HepG2 (cell line): ENCODE measurements around the gene VPS11. TPM values are rescaled to one million over a fixed set of nuclear protein-coding genes. Genes with fewer than 3 reads are reported as not detected.

Experiments used
- ADNP ChIP-seq: sonication (generic); formaldehyde crosslinking; IDR thresholded peaks from 2 replicates; pipeline ENCODE4 v1.4.0; 2020; ENCODE audit warnings: missing genetic modification reagents
- CAMTA2 ChIP-seq: sonication (generic); formaldehyde crosslinking; IDR thresholded peaks from 2 replicates; pipeline ENCODE4 v1.4.0; 2020; ENCODE audit warnings: mild to moderate bottlenecking, missing genetic modification reagents, borderline replicate concordance
- ELK4 ChIP-seq: sonication (generic); formaldehyde crosslinking; IDR thresholded peaks from 2 replicates; pipeline ENCODE4 v1.9.0; 2021; ENCODE audit warnings: missing genetic modification reagents, borderline replicate concordance
- FOXP4 ChIP-seq: sonication (generic); formaldehyde crosslinking; IDR thresholded peaks from 2 replicates; pipeline ENCODE4 v1.4.0; 2020; ENCODE audit warnings: missing genetic modification reagents
- GATAD1 ChIP-seq: IDR thresholded peaks from 2 replicates; pipeline ENCODE4 v1.6.1; 2016; ENCODE audit warnings: missing genetic modification reagents, missing compliant biosample characterization
- GMEB2 ChIP-seq: IDR thresholded peaks from 2 replicates; pipeline ENCODE4 v1.6.1; 2016; ENCODE audit warnings: missing biosample characterization, missing genetic modification reagents, low read depth
- HDAC1 ChIP-seq: sonication (generic); formaldehyde crosslinking; IDR thresholded peaks from 2 replicates; pipeline ENCODE4 v1.5.1; 2020; ENCODE audit warnings: mild to moderate bottlenecking, missing genetic modification reagents
- HNF4G ChIP-seq, 2 experiments: sonication (generic) in 1 of 2; formaldehyde crosslinking in 1 of 2; IDR thresholded peaks; 2 replicates each; pipeline versions ENCODE4 v1.4.0 to v1.6.1; 2011 to 2020; ENCODE audit warnings: borderline replicate concordance in 2 of 2, low read depth in 2 of 2, mild to moderate bottlenecking in 2 of 2, low read length in 1 of 2, missing genetic modification reagents in 1 of 2, moderate library complexity in 1 of 2
- KMT2B ChIP-seq: IDR thresholded peaks from 2 replicates; pipeline ENCODE4 v1.6.1; 2016; ENCODE audit warnings: missing genetic modification reagents, missing compliant biosample characterization
- MAF1 ChIP-seq: sonication (generic); formaldehyde crosslinking; IDR thresholded peaks from 2 replicates; pipeline ENCODE4 v1.5.0; 2020; ENCODE audit warnings: missing genetic modification reagents, borderline replicate concordance
- MLX ChIP-seq: IDR thresholded peaks from 2 replicates; pipeline ENCODE4 v1.6.1; 2016
- NCOR1 ChIP-seq: fragments of 200-600 bp; sonication (generic); IDR thresholded peaks from 2 replicates; pipeline ENCODE4 v1.7.0; 2017; ENCODE audit warnings: antibody characterized with exemption, low read length, borderline replicate concordance
- NFE2 ChIP-seq: sonication (generic); formaldehyde crosslinking; IDR thresholded peaks from 2 replicates; pipeline ENCODE4 v1.4.0; 2020; ENCODE audit warnings: missing genetic modification reagents
- NFKBIZ ChIP-seq: IDR thresholded peaks from 2 replicates; pipeline ENCODE4 v1.6.1; 2018; ENCODE audit warnings: missing genetic modification reagents, missing compliant biosample characterization
- PITX1 ChIP-seq: sonication (generic); formaldehyde crosslinking; IDR thresholded peaks from 2 replicates; pipeline ENCODE4 v1.5.1; 2020; ENCODE audit warnings: mild to moderate bottlenecking, missing genetic modification reagents
- SMAD3 ChIP-seq: sonication (generic); formaldehyde crosslinking; IDR thresholded peaks from 2 replicates; pipeline ENCODE4 v1.4.0; 2020; ENCODE audit warnings: missing genetic modification reagents
- SMYD3 ChIP-seq: sonication (generic); formaldehyde crosslinking; IDR thresholded peaks from 2 replicates; pipeline ENCODE4 v1.8.1; 2023; ENCODE audit warnings: mild to moderate bottlenecking, missing genetic modification reagents
- SP1 ChIP-seq, 2 experiments: fragments of 450-650 bp in 1 of 2; sonication (generic) in 1 of 2; formaldehyde crosslinking in 1 of 2; IDR thresholded peaks; 2 replicates each; pipeline versions ENCODE4 v1.4.0 to v1.6.1; 2016 to 2020; ENCODE audit warnings: missing genetic modification reagents in 1 of 2
- STAT5B ChIP-seq: sonication (generic); formaldehyde crosslinking; IDR thresholded peaks from 2 replicates; pipeline ENCODE4 v1.4.0; 2020; ENCODE audit warnings: missing genetic modification reagents
- ZNF572 ChIP-seq: sonication (generic); formaldehyde crosslinking; IDR thresholded peaks from 2 replicates; pipeline ENCODE4 v1.5.1; 2020; ENCODE audit warnings: mild to moderate bottlenecking, missing genetic modification reagents
- ZNF772 ChIP-seq: sonication (generic); formaldehyde crosslinking; IDR thresholded peaks from 2 replicates; pipeline ENCODE4 v1.5.0; 2020; ENCODE audit warnings: mild to moderate bottlenecking, missing genetic modification reagents
- polyA plus RNA-seq, 8 experiments: library from polyadenylated mRNA; depleted of rRNA in 3 of 8; stranded (reverse) in 7 of 8; unstranded in 1 of 8; fragments of >200 nt; fragmentation: Illumina TruSeq in 4 of 8; extraction: Trizol in 4 of 8; gene quantifications; 2 replicates each; pipeline versions ENCODE4 v1.2.1 to v1.2.3, GENCODE V29; 2011 to 2016; ENCODE audit warnings: low read depth in 4 of 8, missing spikeins in 1 of 8, mixed read lengths in 1 of 8; ENCODE audit not compliant: insufficient read depth in 1 of 8
- total RNA-seq, 5 experiments: library from RNA; depleted of rRNA; stranded (reverse); fragments of >200 nt; fragmentation: Illumina TruSeq; extraction: Trizol; gene quantifications; 2 replicates each; pipeline ENCODE4 v1.2.3, GENCODE V29; 2016; ENCODE audit warnings: low read depth in 1 of 5
- TF ChIP-seq, protein P1 (sequence below): sonication (generic); formaldehyde crosslinking; IDR thresholded peaks from 2 replicates; pipeline ENCODE4 v1.5.0; 2020; ENCODE audit warnings: missing genetic modification reagents, mild to moderate bottlenecking, borderline replicate concordance

VPS11 gene
- total and polyA plus RNA-seq, 2 of the 13 experiments (the other 11 are each of a cell fraction or from before 2014, with no cell fraction given) = 13.7 to 21.6 TPM

DNA sequence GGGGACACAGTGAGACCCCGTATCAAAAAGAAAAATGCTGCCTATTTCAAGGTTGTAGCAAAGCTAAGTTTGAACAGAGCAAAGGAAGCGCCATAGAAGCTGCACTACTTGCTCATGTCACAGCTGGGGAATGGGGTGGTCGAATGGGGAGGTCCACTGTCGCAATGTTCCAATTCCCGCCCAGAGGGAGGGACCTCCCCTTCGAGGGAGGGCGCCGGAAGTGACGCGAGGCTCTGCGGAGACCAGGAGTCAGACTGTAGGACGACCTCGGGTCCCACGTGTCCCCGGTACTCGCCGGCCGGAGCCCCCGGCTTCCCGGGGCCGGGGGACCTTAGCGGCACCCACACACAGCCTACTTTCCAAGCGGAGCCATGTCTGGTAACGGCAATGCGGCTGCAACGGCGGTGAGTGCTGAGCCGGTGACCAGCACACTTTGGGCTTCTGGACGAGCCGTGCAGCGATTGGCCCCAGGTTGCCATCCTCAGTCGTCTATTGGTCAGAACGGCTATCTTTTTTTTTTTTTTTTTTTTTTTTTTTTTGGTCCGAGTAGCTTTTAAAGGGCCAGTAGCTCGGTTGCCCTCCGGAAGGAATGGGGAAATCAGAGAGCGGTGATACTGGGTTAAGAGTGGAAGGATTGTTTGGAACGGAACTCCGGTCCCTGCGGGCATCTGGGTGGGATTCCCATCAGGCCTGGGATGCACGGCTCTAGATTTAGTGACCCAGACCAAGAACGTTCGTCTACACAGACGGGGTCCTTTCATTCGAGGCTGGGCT, 17.2 kb downstream of the VPS11 start, which contains the start of gene HMBS (continued):
- TF ChIP-seq GMEB2 (CRISPR knock-in tag) (no peak), SMYD3 (no peak), ELK4 (CRISPR knock-in tag) (no peak), KMT2B (no peak), ADNP (CRISPR knock-in tag) (no peak), HDAC1 (CRISPR knock-in tag) (peak; percentile 88), MAF1 (CRISPR knock-in tag) (no peak), PITX1 (no peak), GATAD1 (CRISPR knock-in tag) (peak; percentile 91), ZNF772 (CRISPR knock-in tag) (peak; percentile 77), HNF4G (IDR thresholded peaks at IDR 0.05; ENCODE audit: borderline replicate concordance, low read depth, low read length) (no peak), HNF4G (CRISPR knock-in tag; IDR thresholded peaks at IDR 0.05; ENCODE audit: borderline replicate concordance, low read depth) (no peak), SP1 (IDR thresholded peaks at IDR 0.05) (no peak), SP1 (CRISPR knock-in tag; IDR thresholded peaks at IDR 0.05) (peak; percentile 90), NFKBIZ (CRISPR knock-in tag) (0 out of 2 replicates have a peak, but pooled peaks have one; percentile 22), NCOR1 (peak; percentile 31; the same call in 1 of the 2 replicates), SMAD3 (peak; percentile 54), CAMTA2 (CRISPR knock-in tag) (0 out of 2 replicates have a peak, but pooled peaks have one; percentile 35), MLX (CRISPR knock-in tag) (no peak), ZNF572 (CRISPR knock-in tag) (no peak), NFE2 (CRISPR knock-in tag) (no peak), STAT5B (CRISPR knock-in tag) (0 out of 2 replicates have a peak, but pooled peaks have one; percentile 53), FOXP4 (CRISPR knock-in tag) (peak; percentile 25; the same call in 1 of the 2 replicates)
- TF ChIP-seq, protein P1, sequence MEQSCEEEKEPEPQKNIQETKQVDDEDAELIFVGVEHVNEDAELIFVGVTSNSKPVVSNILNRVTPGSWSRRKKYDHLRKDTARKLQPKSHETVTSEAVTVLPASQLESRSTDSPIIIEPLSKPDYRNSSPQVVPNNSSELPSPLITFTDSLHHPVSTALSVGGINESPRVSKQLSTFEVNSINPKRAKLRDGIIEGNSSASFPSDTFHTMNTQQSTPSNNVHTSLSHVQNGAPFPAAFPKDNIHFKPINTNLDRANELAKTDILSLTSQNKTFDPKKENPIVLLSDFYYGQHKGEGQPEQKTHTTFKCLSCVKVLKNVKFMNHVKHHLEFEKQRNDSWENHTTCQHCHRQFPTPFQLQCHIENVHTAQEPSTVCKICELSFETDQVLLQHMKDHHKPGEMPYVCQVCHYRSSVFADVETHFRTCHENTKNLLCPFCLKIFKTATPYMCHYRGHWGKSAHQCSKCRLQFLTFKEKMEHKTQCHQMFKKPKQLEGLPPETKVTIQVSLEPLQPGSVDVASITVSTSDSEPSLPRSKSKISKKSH (CRISPR knock-in tag) = peak; percentile 64; the same call in 1 of the 2 replicates
